Endodermal cell (in vitro differentiated cells): ENCODE data around the gene WHRN. TPM values are rescaled to one million over a fixed set of nuclear protein-coding genes. Genes with fewer than 3 reads are reported as not detected.

ENCODE experiments used
- DNase-seq: peaks from one replicate; pipeline ENCODE4 v3.0.0-alpha.2; 2017
- H3K27ac ChIP-seq: 2 replicates; pipeline ENCODE4 v1.5.1; 2013; ENCODE audit warnings: mild to moderate bottlenecking, low read depth, low read length, moderate library complexity
- H3K27me3 ChIP-seq: 2 replicates; pipeline ENCODE4 v1.6.1; 2013; ENCODE audit warnings: mild to moderate bottlenecking, low read length, moderate library complexity; ENCODE audit not compliant: insufficient read depth, control insufficient read depth, poor library complexity, severe bottlenecking
- H3K36me3 ChIP-seq: 2 replicates; pipeline ENCODE4 v1.7.0; 2013; ENCODE audit warnings: mild to moderate bottlenecking, low read length, moderate library complexity; ENCODE audit not compliant: control insufficient read depth, insufficient read depth
- H3K4me1 ChIP-seq: one replicate; pipeline ENCODE4 v1.7.0; 2013; ENCODE audit warnings: low read length; ENCODE audit not compliant: control insufficient read depth, insufficient read depth
- H3K4me3 ChIP-seq: 2 replicates; pipeline ENCODE4 v1.5.1; 2013; ENCODE audit warnings: mild to moderate bottlenecking, low read length, moderate library complexity
- H3K9ac ChIP-seq: 2 replicates; pipeline ENCODE4 v1.6.1; 2013; ENCODE audit warnings: mild to moderate bottlenecking, low read length, moderate library complexity; ENCODE audit not compliant: poor library complexity, severe bottlenecking; ENCODE audit errors: extremely low read depth
- H3K9me3 ChIP-seq: 2 replicates; pipeline ENCODE4 v1.6.1; 2013; ENCODE audit warnings: mild to moderate bottlenecking, low read length, moderate library complexity; ENCODE audit not compliant: control insufficient read depth
- H3K27ac Mint-ChIP-seq: 2 replicates; pipeline ENCODE4 v1.8.0; 2020; ENCODE audit warnings: mixed read lengths
- H3K27me3 Mint-ChIP-seq: 2 replicates; pipeline ENCODE4 v1.8.0; 2021; ENCODE audit warnings: mild to moderate bottlenecking, mixed read lengths; ENCODE audit not compliant: insufficient read depth
- H3K36me3 Mint-ChIP-seq: 2 replicates; pipeline ENCODE4 v1.8.0; 2020; ENCODE audit warnings: low read depth, mixed read lengths
- H3K4me1 Mint-ChIP-seq: 2 replicates; pipeline ENCODE4 v1.8.0; 2020; ENCODE audit warnings: mixed read lengths
- H3K4me3 Mint-ChIP-seq: 2 replicates; pipeline ENCODE4 v1.8.0; 2020; ENCODE audit warnings: mild to moderate bottlenecking, moderate library complexity, mixed read lengths
- H3K9me3 Mint-ChIP-seq: 2 replicates; pipeline ENCODE4 v1.8.0; 2020; ENCODE audit warnings: mild to moderate bottlenecking, mixed read lengths
- WGBS, 2 experiments: methylation state at CpG; one replicate each; pipeline versions ENCODE4 v1.1.5 to v1.1.7; 2013; ENCODE audit warnings: missing lambda C conversion rate in 2 of 2, mixed read lengths in 1 of 2; ENCODE audit not compliant: insufficient coverage in 1 of 2, insufficient read length in 1 of 2; 5-methylcytosine and 5-hydroxymethylcytosine counted together
- total RNA-seq, 2 donors: library from RNA; stranded (reverse); fragmentation: NEBNext Ultra II Directional in 1 of 2; extraction: Animal tissue kit (Norgen Biotek cat#: 25700) in 1 of 2; gene quantifications; 2 replicates in 1 of 2; 3 replicates in 1 of 2; pipeline ENCODE4 v1.2.1, GENCODE V29; 2021
- TF ChIP-seq, protein P1 (sequence below): fragments of 200-600 bp; sonication (generic); conservative IDR thresholded peaks from 2 replicates; pipeline ENCODE4 v1.5.0; 2021; ENCODE audit warnings: antibody characterized with exemption, mild to moderate bottlenecking

Gene WHRN
- total RNA-seq, 2 donors from 2014 or later = 7.0 to 12.8 TPM

DNA sequence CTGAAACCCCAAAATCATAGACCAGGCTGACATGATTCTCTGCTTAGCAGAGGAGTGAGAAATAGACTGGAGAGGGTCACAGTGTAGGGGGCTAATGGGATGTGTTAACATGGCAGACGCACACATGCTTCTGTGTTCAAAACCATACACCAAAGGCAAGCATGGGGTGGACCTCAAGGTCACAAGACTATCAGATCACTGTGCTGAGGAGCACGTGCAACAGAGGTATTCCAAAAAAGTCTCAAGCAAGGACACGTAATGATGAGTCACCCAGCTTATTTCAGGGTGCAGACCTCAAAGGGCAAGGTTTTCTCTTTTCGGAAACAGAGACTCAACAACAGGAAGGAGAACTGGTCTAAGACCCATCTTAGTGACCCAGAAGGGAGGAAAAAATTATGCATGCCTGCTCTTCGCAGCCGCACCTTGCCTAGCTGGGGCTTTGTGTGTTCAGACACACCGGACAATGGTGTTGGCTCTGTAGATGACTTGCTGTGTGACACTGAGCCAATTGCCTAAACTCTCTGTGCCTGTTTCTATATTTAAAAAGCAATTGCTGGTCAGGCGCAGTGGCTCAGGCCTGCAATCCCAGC lies 20.3 kb downstream of the WHRN start:
- Histone ChIP-seq H3K4me3 (no peak overlapping the region), H3K9me3 (no peaks in the 10 kb centered on the region), H3K27ac (no peak overlapping the region), H3K9ac (no peak overlapping the region), H3K4me1 (no peaks in the 10 kb centered on the region), H3K36me3 (no peaks in the 10 kb centered on the region), H3K27me3 (no peaks in the 10 kb centered on the region)
- H3K27me3 Mint-ChIP-seq = no peaks in the 10 kb centered on the region
- DNase-seq = no peak
- no peak overlapping the region for H3K4me3 Mint-ChIP-seq
- H3K36me3 Mint-ChIP-seq = no peaks in the 10 kb centered on the region
- no peaks in the 10 kb centered on the region for H3K9me3 Mint-ChIP-seq
- TF ChIP-seq, protein P1, sequence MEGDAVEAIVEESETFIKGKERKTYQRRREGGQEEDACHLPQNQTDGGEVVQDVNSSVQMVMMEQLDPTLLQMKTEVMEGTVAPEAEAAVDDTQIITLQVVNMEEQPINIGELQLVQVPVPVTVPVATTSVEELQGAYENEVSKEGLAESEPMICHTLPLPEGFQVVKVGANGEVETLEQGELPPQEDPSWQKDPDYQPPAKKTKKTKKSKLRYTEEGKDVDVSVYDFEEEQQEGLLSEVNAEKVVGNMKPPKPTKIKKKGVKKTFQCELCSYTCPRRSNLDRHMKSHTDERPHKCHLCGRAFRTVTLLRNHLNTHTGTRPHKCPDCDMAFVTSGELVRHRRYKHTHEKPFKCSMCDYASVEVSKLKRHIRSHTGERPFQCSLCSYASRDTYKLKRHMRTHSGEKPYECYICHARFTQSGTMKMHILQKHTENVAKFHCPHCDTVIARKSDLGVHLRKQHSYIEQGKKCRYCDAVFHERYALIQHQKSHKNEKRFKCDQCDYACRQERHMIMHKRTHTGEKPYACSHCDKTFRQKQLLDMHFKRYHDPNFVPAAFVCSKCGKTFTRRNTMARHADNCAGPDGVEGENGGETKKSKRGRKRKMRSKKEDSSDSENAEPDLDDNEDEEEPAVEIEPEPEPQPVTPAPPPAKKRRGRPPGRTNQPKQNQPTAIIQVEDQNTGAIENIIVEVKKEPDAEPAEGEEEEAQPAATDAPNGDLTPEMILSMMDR = no peak
- peaks cover 2% of the 10 kb centered on the region for H3K4me1 Mint-ChIP-seq
- 93 to 95% methylated on average over 8 of the region's 8 CpGs for WGBS, 2 experiments
- H3K27ac Mint-ChIP-seq = no peak overlapping the region

DNA sequence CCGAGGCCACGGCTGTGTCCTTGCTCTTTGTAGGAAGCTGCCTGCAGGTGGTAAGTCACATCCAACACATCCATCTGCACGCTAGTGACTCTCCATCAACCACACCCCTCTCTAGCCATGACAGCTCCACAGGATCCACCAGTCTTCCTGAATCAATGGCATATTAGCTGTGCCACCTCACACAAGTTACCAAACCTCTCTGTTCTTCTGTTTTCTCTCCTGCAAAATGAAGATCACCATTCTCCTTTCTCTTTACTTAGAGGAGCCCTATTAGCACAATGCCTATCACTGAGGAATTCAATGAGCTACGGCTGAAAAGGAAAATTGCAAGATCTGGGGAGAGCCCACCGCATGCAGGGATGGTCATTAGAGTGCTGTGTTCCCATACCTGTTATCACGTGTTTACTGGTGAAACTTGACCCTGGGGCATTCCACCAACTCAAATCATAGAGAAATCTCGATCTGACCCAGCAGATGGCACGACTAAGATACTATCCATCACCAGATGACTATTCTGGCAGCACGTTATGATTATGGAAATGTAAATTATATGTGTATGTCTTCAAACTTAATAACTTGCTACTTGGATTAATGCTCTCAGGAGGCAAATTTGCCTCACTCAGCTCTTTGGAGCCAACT lies 20.9 kb downstream of the WHRN start:
- Histone ChIP-seq H3K9me3 (no peaks in the 10 kb centered on the region), H3K4me3 (no peak overlapping the region), H3K9ac (no peak overlapping the region), H3K27me3 (no peaks in the 10 kb centered on the region), H3K36me3 (no peaks in the 10 kb centered on the region), H3K27ac (no peak overlapping the region), H3K4me1 (no peaks in the 10 kb centered on the region)
- DNase-seq = no peak
- H3K4me3 Mint-ChIP-seq = no peak overlapping the region
- no peak overlapping the region for H3K27ac Mint-ChIP-seq
- H3K36me3 Mint-ChIP-seq = no peaks in the 10 kb centered on the region
- H3K27me3 Mint-ChIP-seq = no peaks in the 10 kb centered on the region
- WGBS, 2 experiments = 85 to 87% methylated on average over 4 to 9 of the region's 9 CpGs
- TF ChIP-seq, protein P1 = no peak
- H3K4me1 Mint-ChIP-seq = peaks cover 2% of the 10 kb centered on the region
- H3K9me3 Mint-ChIP-seq = no peaks in the 10 kb centered on the region

DNA sequence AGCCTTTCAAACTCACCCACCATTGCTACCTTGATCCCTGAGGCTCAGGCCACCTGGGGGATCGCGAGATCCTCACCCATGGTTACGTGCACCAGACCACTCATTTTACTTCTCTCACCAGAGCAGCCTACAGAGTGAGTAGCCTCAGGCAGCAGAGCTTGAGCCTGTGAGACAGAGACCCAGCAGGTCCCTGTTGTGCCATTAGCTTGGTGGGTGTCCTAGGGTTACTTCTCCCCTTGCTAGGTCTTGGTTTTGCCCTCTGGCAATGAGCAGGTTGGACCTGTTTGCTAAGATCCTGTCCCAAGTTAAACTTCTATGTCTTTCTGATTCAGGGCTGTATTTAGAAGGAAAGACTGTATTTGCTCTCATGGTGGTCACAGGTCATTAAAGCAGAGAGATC lies 21.8 kb downstream of the WHRN start:
- no peak overlapping the region for H3K9ac ChIP-seq
- no peaks in the 10 kb centered on the region for H3K36me3 ChIP-seq
- DNase-seq = no peak
- no peak overlapping the region for H3K4me3 Mint-ChIP-seq
- no peak overlapping the region for H3K4me3 ChIP-seq
- TF ChIP-seq, protein P1 = no peak
- no peaks in the 10 kb centered on the region for H3K27me3 Mint-ChIP-seq
- H3K9me3 ChIP-seq = no peaks in the 10 kb centered on the region
- no peak overlapping the region for H3K27ac ChIP-seq
- peaks cover 2% of the 10 kb centered on the region for H3K4me1 Mint-ChIP-seq
- no peak overlapping the region for H3K27ac Mint-ChIP-seq
- WGBS, 2 experiments = 98 to 100% methylated on average over 3 of the region's 3 CpGs
- no peaks in the 10 kb centered on the region for H3K27me3 ChIP-seq
- no peaks in the 10 kb centered on the region for H3K4me1 ChIP-seq
- H3K36me3 Mint-ChIP-seq = no peaks in the 10 kb centered on the region
- no peaks in the 10 kb centered on the region for H3K9me3 Mint-ChIP-seq
